Measurements from ENCODE around the gene NDUFA5. TPM values are rescaled to one million over a fixed set of nuclear protein-coding genes. Genes with fewer than 3 reads are reported as not detected.

NDUFA5 gene
- total RNA-seq, 1 experiment from 2014 or later = 53.4 TPM

DNA sequence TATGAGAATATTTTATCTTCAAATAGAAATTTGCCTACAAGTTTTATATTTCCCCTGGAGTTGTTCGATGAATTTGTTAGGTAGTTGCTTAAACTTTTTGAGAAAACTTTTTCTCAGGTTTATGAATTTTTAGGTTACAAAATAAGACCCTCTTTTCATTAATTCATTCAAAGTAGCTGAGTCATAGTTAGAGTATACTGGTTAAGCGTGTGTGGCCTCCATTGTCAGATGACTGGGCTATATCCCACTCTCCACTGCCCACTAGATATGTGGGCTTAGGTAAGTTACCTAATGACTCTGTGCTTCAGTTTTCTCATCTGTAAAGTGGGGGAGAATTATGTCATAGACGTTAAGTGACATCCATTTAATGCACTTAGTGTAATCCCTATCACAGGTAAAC, 45.0 kb upstream of the NDUFA5 start:
- no peaks in the 10 kb centered on the region for H3K36me3 ChIP-seq (ENCODE audit: control insufficient read depth, insufficient read depth, low read length)
- no peaks in the 10 kb centered on the region for H3K9me3 ChIP-seq (ENCODE audit: control insufficient read depth, insufficient read depth, low read depth, low read length)
- ATAC-seq (no peak), DNase-seq (ENCODE audit: low read depth, low spot score) (no peak)
- ChIA-PET POLR2A (no interaction called here), CTCF (no interaction called here)
- in situ Hi-C loops (cut with HindIII; ENCODE audit: low pct_unique_long_range_greater_than_20kb, low sequenced_read_pairs) (no loop called here), intact Hi-C loops (cut with micrococcal nuclease; ENCODE audit: unreplicated experiment) (no loop called here)
- H3K27ac ChIP-seq (ENCODE audit: low read length) = no peak overlapping the region
- no peak overlapping the region for H3K4me3 ChIP-seq (ENCODE audit: low read depth in 2 of 2, low read length in 2 of 2)
- TF ChIP-seq TCF7L2 (IDR thresholded peaks at IDR 0.05; ENCODE audit: low read depth, low read length) = no peak
- TF ChIP-seq SIN3A (IDR thresholded peaks at IDR 0.05; ENCODE audit: borderline replicate concordance, insufficient read depth, low read depth, low read length) = no peak
- TF ChIP-seq, protein P1, sequence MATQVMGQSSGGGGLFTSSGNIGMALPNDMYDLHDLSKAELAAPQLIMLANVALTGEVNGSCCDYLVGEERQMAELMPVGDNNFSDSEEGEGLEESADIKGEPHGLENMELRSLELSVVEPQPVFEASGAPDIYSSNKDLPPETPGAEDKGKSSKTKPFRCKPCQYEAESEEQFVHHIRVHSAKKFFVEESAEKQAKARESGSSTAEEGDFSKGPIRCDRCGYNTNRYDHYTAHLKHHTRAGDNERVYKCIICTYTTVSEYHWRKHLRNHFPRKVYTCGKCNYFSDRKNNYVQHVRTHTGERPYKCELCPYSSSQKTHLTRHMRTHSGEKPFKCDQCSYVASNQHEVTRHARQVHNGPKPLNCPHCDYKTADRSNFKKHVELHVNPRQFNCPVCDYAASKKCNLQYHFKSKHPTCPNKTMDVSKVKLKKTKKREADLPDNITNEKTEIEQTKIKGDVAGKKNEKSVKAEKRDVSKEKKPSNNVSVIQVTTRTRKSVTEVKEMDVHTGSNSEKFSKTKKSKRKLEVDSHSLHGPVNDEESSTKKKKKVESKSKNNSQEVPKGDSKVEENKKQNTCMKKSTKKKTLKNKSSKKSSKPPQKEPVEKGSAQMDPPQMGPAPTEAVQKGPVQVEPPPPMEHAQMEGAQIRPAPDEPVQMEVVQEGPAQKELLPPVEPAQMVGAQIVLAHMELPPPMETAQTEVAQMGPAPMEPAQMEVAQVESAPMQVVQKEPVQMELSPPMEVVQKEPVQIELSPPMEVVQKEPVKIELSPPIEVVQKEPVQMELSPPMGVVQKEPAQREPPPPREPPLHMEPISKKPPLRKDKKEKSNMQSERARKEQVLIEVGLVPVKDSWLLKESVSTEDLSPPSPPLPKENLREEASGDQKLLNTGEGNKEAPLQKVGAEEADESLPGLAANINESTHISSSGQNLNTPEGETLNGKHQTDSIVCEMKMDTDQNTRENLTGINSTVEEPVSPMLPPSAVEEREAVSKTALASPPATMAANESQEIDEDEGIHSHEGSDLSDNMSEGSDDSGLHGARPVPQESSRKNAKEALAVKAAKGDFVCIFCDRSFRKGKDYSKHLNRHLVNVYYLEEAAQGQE (IDR thresholded peaks at IDR 0.05; ENCODE audit: insufficient read depth in 1 of 2, low read depth in 2 of 2, low read length in 1 of 2) = no peak
- TF ChIP-seq CTCF (IDR thresholded peaks at IDR 0.05) = no peak
- TF ChIP-seq POLR2AphosphoS5 (IDR thresholded peaks at IDR 0.05; ENCODE audit: low read depth, low read length) = no peak
- BruUV-seq (replicated peaks) = no TSS peak
- no peaks in the 10 kb centered on the region for H3K27me3 ChIP-seq (ENCODE audit: control insufficient read depth, insufficient read depth, low read length)
- H3K4me1 ChIP-seq (ENCODE audit: control insufficient read depth, insufficient read depth, low read length) = no peaks in the 10 kb centered on the region

DNA sequence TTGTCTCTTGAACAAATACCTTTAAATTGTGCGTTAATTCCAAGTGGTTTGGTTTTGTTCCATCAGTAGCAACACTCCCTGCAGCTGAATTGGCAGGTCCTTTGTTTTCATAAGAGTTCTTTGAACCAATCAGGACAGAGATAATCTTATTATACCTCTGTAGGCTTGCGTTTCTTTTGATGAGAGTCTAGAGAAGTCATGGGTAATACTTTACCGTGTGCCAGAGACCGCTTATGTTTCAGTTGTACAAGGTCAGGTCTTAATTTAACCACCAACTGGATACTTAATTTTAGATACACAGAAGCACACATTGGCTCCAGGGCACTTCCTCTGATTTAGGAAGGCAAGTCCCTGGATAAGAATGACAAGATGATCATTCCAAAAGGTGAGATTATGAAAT, 43.9 kb upstream of the NDUFA5 start, which contains the start of gene ASB15:
ASB15 (plus strand) TSS at position 292 of the 400 bp plus-strand sequence. CDS start 12,682 bp downstream, outside the sequence.
- in situ Hi-C loops (cut with HindIII; ENCODE audit: low pct_unique_long_range_greater_than_20kb, low sequenced_read_pairs) (no loop called here), intact Hi-C loops (cut with micrococcal nuclease; ENCODE audit: unreplicated experiment) (no loop called here)
- no peaks in the 10 kb centered on the region for H3K27me3 ChIP-seq (ENCODE audit: control insufficient read depth, insufficient read depth, low read length)
- TF ChIP-seq SIN3A (IDR thresholded peaks at IDR 0.05; ENCODE audit: borderline replicate concordance, insufficient read depth, low read depth, low read length) (no peak), CTCF (IDR thresholded peaks at IDR 0.05) (no peak), POLR2AphosphoS5 (IDR thresholded peaks at IDR 0.05; ENCODE audit: low read depth, low read length) (no peak), TCF7L2 (IDR thresholded peaks at IDR 0.05; ENCODE audit: low read depth, low read length) (no peak)
- TF ChIP-seq, protein P1 (IDR thresholded peaks at IDR 0.05; ENCODE audit: insufficient read depth in 1 of 2, low read depth in 2 of 2, low read length in 1 of 2) = no peak
- no peak within 1 kb of the TSS for H3K4me3 ChIP-seq (ENCODE audit: low read depth in 2 of 2, low read length in 2 of 2)
- H3K4me1 ChIP-seq (ENCODE audit: control insufficient read depth, insufficient read depth, low read length) = no peaks in the 10 kb centered on the region
- H3K9me3 ChIP-seq (ENCODE audit: control insufficient read depth, insufficient read depth, low read depth, low read length) = no peaks in the 10 kb centered on the region
- no peak within 1 kb of the TSS for H3K27ac ChIP-seq (ENCODE audit: low read length)
- BruUV-seq (replicated peaks) = no TSS peak
- H3K36me3 ChIP-seq (ENCODE audit: control insufficient read depth, insufficient read depth, low read length) = no peaks in the 10 kb centered on the region
- ATAC-seq (no peak), DNase-seq (ENCODE audit: low read depth, low spot score) (no peak)
- CTCF ChIA-PET = no interaction called here
- POLR2A ChIA-PET = no interaction called here

Data from Panc1 (cell line).